Measurements from ENCODE around the gene EFCAB12. TPM values are rescaled to one million over a fixed set of nuclear protein-coding genes. Genes with fewer than 3 reads are reported as not detected.

Gene EFCAB12
- polyA plus RNA-seq, 4 donors = 0.04 to 0.89 (median 0.47) TPM

DNA sequence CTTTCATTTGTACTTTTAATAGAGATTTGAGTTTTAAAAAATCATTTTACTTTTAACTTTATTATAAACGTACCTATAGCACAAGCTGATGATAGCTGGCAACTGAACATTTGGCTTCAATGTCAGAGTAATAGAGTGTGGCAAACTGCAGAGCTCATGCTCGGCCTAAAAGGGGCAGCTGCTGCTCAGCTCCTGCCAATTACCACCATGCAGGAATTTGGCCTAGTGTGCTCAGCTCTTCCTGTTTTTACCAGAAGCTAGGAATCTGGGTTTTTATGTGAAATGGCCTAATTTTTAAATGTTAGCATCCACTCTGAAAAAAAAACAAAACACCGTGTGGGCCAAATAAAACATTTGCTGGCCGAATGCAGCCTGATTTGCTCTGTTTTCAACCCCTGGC lies 13.3 kb upstream of the EFCAB12 start:
- 38 to 69% (median 61%) methylated on average over 4 of the region's 4 CpGs for WGBS, 3 donors
- Histone ChIP-seq H3K36me3 (ENCODE audit: control insufficient read depth in 3 of 3, insufficient read depth in 2 of 3, low read depth in 1 of 3, low read length in 3 of 3) (peaks cover 0 to 5% (median 4%) of the 10 kb centered on the region in 3 donors), H3K4me3 (ENCODE audit: low read depth in 1 of 3, low read length in 3 of 3) (no peak overlapping the region), H3K4me1 (ENCODE audit: control insufficient read depth in 3 of 3, insufficient read depth in 2 of 3, low read depth in 1 of 3, low read length in 2 of 3) (peaks cover 3 to 10% (median 6%) of the 10 kb centered on the region in 3 donors), H3K27me3 (ENCODE audit: control insufficient read depth in 3 of 3, insufficient read depth in 3 of 3, low read length in 3 of 3) (no peaks in the 10 kb centered on the region), H3K9me3 (ENCODE audit: control insufficient read depth in 2 of 2, insufficient read depth in 1 of 2, low read depth in 1 of 2, low read length in 1 of 2) (no peaks in the 10 kb centered on the region), H3K27ac (ENCODE audit: low read depth in 1 of 3, low read length in 2 of 3) (peak overlapping the region in 1 of 3 donors; percentile 3)
- no peak for FAIRE-seq
- DNase-seq = no peak

DNA sequence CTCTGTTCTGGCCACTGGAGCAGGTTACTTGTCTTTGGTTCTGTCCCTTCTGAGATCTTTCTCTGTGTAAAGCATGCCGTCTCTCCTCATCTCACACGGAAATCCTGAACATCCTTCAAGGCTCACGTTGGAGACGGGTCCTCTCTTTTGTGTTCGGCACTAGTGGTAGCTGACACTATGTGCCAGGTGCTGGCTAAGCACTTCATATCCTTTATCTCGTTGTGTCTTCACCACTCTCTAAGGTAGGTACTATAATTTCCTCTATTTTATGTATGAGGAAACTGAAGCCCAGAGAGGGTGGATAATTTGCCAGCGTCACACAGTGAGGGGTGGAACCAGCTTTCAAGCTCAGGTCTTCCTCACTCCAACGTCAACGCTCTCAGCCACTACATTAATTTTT lies 12.8 kb upstream of the EFCAB12 start:
- Histone ChIP-seq H3K4me3 (ENCODE audit: low read depth in 1 of 3, low read length in 3 of 3) (peak overlapping the region in 2 of 3 donors; percentile 26 to 96), H3K27me3 (ENCODE audit: control insufficient read depth in 3 of 3, insufficient read depth in 3 of 3, low read length in 3 of 3) (no peaks in the 10 kb centered on the region), H3K27ac (ENCODE audit: low read depth in 1 of 3, low read length in 2 of 3) (peak overlapping the region; percentile 79 to 92 (median 89)), H3K4me1 (ENCODE audit: control insufficient read depth in 3 of 3, insufficient read depth in 2 of 3, low read depth in 1 of 3, low read length in 2 of 3) (peaks cover 3 to 10% (median 6%) of the 10 kb centered on the region in 3 donors), H3K36me3 (ENCODE audit: control insufficient read depth in 3 of 3, insufficient read depth in 2 of 3, low read depth in 1 of 3, low read length in 3 of 3) (peaks cover 0 to 7% (median 4%) of the 10 kb centered on the region in 3 donors), H3K9me3 (ENCODE audit: control insufficient read depth in 2 of 2, insufficient read depth in 1 of 2, low read depth in 1 of 2, low read length in 1 of 2) (no peaks in the 10 kb centered on the region)
- DNase-seq = no peak
- FAIRE-seq = no peak
- WGBS, 3 donors = 32 to 43% (median 37%) methylated on average over 9 of the region's 9 CpGs

DNA sequence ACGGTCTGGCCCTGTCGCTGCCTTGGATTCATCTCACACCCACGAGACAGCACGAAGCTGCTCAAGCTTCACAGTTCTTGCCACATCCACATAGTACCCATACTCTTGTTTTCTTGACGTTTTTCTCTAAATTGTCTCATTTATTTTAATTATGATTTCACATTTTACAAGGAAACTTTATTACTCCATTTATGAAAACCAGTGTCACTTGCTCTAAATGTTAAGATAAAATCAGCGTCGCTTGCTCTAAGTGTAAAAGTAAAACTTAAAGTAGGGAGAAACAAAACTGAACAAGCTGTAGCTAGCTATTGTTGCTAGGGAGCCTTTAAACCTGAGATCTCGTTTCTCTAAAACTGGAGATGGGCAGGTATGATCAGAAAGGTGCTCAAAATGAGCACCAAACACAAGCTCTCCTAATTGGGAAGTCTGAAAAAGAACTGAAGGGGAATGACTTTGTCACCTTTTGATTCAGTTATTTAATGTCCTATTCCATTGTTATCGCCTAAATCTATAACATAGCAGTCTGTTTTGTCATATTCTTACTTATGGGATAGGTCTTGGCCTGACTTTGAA lies 12.3 kb upstream of the EFCAB12 start:
- Histone ChIP-seq H3K36me3 (ENCODE audit: control insufficient read depth in 3 of 3, insufficient read depth in 2 of 3, low read depth in 1 of 3, low read length in 3 of 3) (peaks cover 2 to 7% (median 7%) of the 10 kb centered on the region in 3 donors), H3K9me3 (ENCODE audit: control insufficient read depth in 2 of 2, insufficient read depth in 1 of 2, low read depth in 1 of 2, low read length in 1 of 2) (no peaks in the 10 kb centered on the region), H3K4me3 (ENCODE audit: low read depth in 1 of 3, low read length in 3 of 3) (peak overlapping the region; percentile 54 to 96 (median 79)), H3K27ac (ENCODE audit: low read depth in 1 of 3, low read length in 2 of 3) (peak overlapping the region; percentile 79 to 92 (median 89)), H3K4me1 (ENCODE audit: control insufficient read depth in 3 of 3, insufficient read depth in 2 of 3, low read depth in 1 of 3, low read length in 2 of 3) (peaks cover 3 to 10% (median 8%) of the 10 kb centered on the region in 3 donors), H3K27me3 (ENCODE audit: control insufficient read depth in 3 of 3, insufficient read depth in 3 of 3, low read length in 3 of 3) (no peaks in the 10 kb centered on the region)
- FAIRE-seq (no peak), DNase-seq (no peak)
- WGBS, 3 donors = 4 to 7% (median 6%) methylated on average over 9 of the region's 9 CpGs

DNA sequence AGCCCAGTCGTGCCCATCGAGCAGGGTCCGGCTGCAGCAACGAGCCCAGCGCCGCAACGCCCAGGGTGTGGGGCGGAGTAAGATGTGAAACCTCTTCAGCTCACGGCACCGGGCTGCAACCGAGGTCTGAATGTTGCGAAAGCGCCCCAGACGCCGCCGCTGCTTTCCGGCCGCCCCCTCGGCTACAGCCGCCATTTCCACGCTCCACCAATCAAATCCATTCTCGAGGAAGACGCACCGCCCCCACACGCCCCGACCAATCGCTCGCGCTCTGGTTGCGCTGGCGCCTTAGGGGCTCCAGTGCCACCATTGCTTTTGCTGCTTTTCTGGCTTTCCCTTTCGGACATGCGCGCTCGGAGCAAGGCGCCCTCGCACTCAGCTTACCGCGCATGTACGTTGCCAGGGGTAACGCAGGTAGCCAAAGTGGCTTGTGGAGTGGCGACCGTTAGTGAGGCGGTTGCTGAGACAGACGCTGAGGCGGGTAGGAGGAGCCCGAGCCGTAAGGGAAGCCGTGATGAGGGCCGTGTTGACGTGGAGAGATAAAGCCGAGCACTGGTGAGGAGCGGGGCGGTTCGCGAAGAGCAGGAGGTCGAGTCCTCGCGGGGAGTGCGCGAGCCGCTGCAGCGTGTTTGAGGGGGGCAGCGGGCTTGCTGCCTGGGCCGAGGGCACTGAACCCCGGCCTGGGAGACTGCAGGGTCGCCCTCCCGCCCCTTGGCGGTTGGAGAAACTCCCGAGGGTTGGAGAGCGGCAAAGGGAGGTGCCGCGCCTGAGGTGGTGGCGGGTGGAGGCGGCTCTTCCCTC lies 11.6 kb upstream of the EFCAB12 start, which contains the start of the genes IFT122 and MBD4:
IFT122 (plus strand) TSS at position 408 of the 801 bp plus-strand sequence; CDS start at position 515, 107 bp downstream.
MBD4 (minus strand) TSS at position 132 of the 801 bp plus-strand sequence; CDS start at position 17, 115 bp downstream.
- H3K36me3 ChIP-seq (ENCODE audit: control insufficient read depth in 3 of 3, insufficient read depth in 2 of 3, low read depth in 1 of 3, low read length in 3 of 3) = peaks cover 2 to 7% (median 7%) of the 10 kb centered on the region in 3 donors
- no peaks in the 10 kb centered on the region for H3K27me3 ChIP-seq (ENCODE audit: control insufficient read depth in 3 of 3, insufficient read depth in 3 of 3, low read length in 3 of 3)
- DNase-seq (peak; percentile 99 to 100), FAIRE-seq (peak; percentile 70)
- peak within 1 kb of the TSS; percentile 54 to 96 (median 79) for H3K4me3 ChIP-seq (ENCODE audit: low read depth in 1 of 3, low read length in 3 of 3)
- H3K27ac ChIP-seq (ENCODE audit: low read depth in 1 of 3, low read length in 2 of 3) = peak within 1 kb of the TSS; percentile 79 to 92 (median 89)
- H3K9me3 ChIP-seq (ENCODE audit: control insufficient read depth in 2 of 2, insufficient read depth in 1 of 2, low read depth in 1 of 2, low read length in 1 of 2) = no peaks in the 10 kb centered on the region
- 0 to 1% (median 1%) methylated on average over 67 to 75 of the region's 75 CpGs for WGBS, 3 donors
- peaks cover 3 to 10% (median 8%) of the 10 kb centered on the region in 3 donors for H3K4me1 ChIP-seq (ENCODE audit: control insufficient read depth in 3 of 3, insufficient read depth in 2 of 3, low read depth in 1 of 3, low read length in 2 of 3)

DNA sequence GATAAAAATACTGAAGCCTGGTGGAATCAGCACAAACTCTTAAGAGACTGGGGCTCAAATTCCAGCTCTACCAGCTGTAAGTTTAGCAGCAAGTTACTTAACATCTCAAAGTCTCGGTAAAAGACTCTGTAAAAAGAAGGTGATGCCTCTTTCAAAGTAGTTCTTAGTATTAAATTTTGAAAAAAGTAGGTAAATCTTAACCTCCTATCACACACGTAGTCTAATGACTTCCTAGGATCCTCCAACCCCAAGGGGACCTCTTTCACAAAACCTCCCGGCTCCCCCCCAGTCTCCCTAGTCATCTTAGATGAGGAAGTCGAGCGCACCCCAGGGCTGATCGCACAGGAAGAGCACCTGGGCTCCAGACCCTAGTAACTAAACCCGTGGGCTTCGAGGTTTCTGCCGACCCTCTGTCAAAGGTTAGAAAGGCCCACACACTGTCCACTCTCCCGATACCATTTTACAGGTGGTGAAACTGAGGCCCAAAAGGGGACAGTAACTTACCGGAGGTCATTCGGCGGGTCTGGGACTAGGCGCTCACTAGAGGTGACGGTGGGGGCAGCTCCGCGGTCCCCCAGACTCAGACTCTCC lies 10.9 kb upstream of the EFCAB12 start:
- DNase-seq (peak in 1 of 2 donors; percentile 49), FAIRE-seq (no peak)
- 0 to 1% (median 0%) methylated on average over 16 to 17 of the region's 17 CpGs for WGBS, 3 donors
- Histone ChIP-seq H3K36me3 (ENCODE audit: control insufficient read depth in 3 of 3, insufficient read depth in 2 of 3, low read depth in 1 of 3, low read length in 3 of 3) (peaks cover 2 to 7% (median 7%) of the 10 kb centered on the region in 3 donors), H3K4me3 (ENCODE audit: low read depth in 1 of 3, low read length in 3 of 3) (peak overlapping the region; percentile 52 to 96 (median 79)), H3K9me3 (ENCODE audit: control insufficient read depth in 2 of 2, insufficient read depth in 1 of 2, low read depth in 1 of 2, low read length in 1 of 2) (no peaks in the 10 kb centered on the region), H3K4me1 (ENCODE audit: control insufficient read depth in 3 of 3, insufficient read depth in 2 of 3, low read depth in 1 of 3, low read length in 2 of 3) (peaks cover 3 to 10% (median 8%) of the 10 kb centered on the region in 3 donors), H3K27ac (ENCODE audit: low read depth in 1 of 3, low read length in 2 of 3) (peak overlapping the region; percentile 79 to 86 (median 79)), H3K27me3 (ENCODE audit: control insufficient read depth in 3 of 3, insufficient read depth in 3 of 3, low read length in 3 of 3) (no peaks in the 10 kb centered on the region)

DNA sequence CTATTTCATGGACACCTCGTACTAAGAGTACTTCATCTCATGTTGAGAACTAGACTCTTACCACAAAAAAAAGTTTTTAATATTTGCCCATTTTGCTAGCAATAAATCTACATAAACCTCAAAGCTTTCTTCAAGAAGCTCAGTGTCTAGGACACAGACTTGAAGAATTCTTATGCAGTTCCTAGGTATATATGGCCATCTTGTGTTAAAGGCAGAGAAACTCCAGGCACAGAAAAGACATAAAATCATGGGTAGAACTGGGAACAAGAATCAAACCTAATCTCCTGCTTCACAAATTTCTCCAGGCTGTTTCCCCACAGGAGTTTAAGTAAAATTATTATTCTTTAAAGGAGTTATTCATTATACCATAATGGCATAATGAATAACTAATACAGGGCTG lies 6.9 kb upstream of the EFCAB12 start:
- DNase-seq (no peak), FAIRE-seq (no peak)
- no peak overlapping the region for H3K27ac ChIP-seq (ENCODE audit: low read depth in 1 of 3, low read length in 2 of 3)
- no peak overlapping the region for H3K4me3 ChIP-seq (ENCODE audit: low read depth in 1 of 3, low read length in 3 of 3)
- peaks cover 12 to 16% (median 13%) of the 10 kb centered on the region in 3 donors for H3K36me3 ChIP-seq (ENCODE audit: control insufficient read depth in 3 of 3, insufficient read depth in 2 of 3, low read depth in 1 of 3, low read length in 3 of 3)
- 71 to 81% (median 75%) methylated on average over 1 of the region's 1 CpG for WGBS, 3 donors
- no peaks in the 10 kb centered on the region for H3K27me3 ChIP-seq (ENCODE audit: control insufficient read depth in 3 of 3, insufficient read depth in 3 of 3, low read length in 3 of 3)
- peaks cover 0 to 5% (median 0%) of the 10 kb centered on the region in 3 donors for H3K4me1 ChIP-seq (ENCODE audit: control insufficient read depth in 3 of 3, insufficient read depth in 2 of 3, low read depth in 1 of 3, low read length in 2 of 3)
- H3K9me3 ChIP-seq (ENCODE audit: control insufficient read depth in 2 of 2, insufficient read depth in 1 of 2, low read depth in 1 of 2, low read length in 1 of 2) = no peaks in the 10 kb centered on the region

DNA sequence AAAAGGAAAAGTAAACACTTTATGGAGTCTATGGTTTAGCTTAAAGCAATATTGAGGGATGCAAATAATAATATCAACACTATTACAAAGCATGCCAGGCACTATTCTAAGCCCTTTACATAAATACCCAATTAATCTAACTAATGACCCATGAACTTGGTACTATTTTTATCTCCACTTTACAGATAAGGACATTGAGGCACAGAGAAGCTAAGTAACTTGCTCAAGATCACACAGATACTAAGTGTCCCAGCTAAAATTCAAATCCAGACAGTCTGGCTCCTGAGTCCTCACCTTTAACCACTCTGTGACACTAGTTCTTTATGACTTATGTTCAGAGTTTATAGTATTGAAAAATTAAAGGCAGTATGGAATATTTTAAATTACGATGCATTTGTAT lies 5.7 kb upstream of the EFCAB12 start:
- peaks cover 12 to 19% (median 13%) of the 10 kb centered on the region in 3 donors for H3K36me3 ChIP-seq (ENCODE audit: control insufficient read depth in 3 of 3, insufficient read depth in 2 of 3, low read depth in 1 of 3, low read length in 3 of 3)
- H3K27ac ChIP-seq (ENCODE audit: low read depth in 1 of 3, low read length in 2 of 3) = peak overlapping the region in 1 of 3 donors; percentile 33
- no peaks in the 10 kb centered on the region for H3K9me3 ChIP-seq (ENCODE audit: control insufficient read depth in 2 of 2, insufficient read depth in 1 of 2, low read depth in 1 of 2, low read length in 1 of 2)
- FAIRE-seq (no peak), DNase-seq (peak in 1 of 2 donors; percentile 62)
- H3K27me3 ChIP-seq (ENCODE audit: control insufficient read depth in 3 of 3, insufficient read depth in 3 of 3, low read length in 3 of 3) = no peaks in the 10 kb centered on the region
- 96 to 100% (median 98%) methylated on average over 1 of the region's 1 CpG for WGBS, 3 donors
- peaks cover 0 to 5% (median 0%) of the 10 kb centered on the region in 3 donors for H3K4me1 ChIP-seq (ENCODE audit: control insufficient read depth in 3 of 3, insufficient read depth in 2 of 3, low read depth in 1 of 3, low read length in 2 of 3)
- H3K4me3 ChIP-seq (ENCODE audit: low read depth in 1 of 3, low read length in 3 of 3) = no peak overlapping the region

DNA sequence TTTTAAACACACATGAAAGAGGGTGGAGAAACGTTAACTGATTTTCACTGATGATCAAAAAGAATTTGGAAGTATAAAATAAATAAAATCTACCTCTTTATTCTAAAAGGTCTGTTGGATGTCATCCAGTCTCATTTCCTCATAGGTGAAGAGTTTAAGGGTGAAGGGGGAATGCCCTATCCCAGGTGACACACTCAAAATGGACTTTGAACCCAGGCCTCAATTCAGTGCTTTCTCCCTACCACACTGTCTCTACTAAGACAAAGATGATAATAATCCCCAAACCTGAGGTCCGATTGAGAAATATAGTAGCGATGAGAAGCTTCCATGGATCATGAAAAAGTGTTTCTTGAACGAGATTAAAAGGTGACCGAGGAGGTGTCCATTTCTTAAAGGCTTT lies 5.1 kb upstream of the EFCAB12 start:
- H3K4me1 ChIP-seq (ENCODE audit: control insufficient read depth in 3 of 3, insufficient read depth in 2 of 3, low read depth in 1 of 3, low read length in 2 of 3) = peaks cover 0 to 4% (median 3%) of the 10 kb centered on the region in 3 donors
- DNase-seq (peak; percentile 58 to 66), FAIRE-seq (no peak)
- H3K27me3 ChIP-seq (ENCODE audit: control insufficient read depth in 3 of 3, insufficient read depth in 3 of 3, low read length in 3 of 3) = no peaks in the 10 kb centered on the region
- WGBS, 3 donors = 54 to 85% (median 71%) methylated on average over 5 of the region's 5 CpGs
- no peak overlapping the region for H3K4me3 ChIP-seq (ENCODE audit: low read depth in 1 of 3, low read length in 3 of 3)
- H3K9me3 ChIP-seq (ENCODE audit: control insufficient read depth in 2 of 2, insufficient read depth in 1 of 2, low read depth in 1 of 2, low read length in 1 of 2) = no peaks in the 10 kb centered on the region
- peaks cover 12 to 19% (median 13%) of the 10 kb centered on the region in 3 donors for H3K36me3 ChIP-seq (ENCODE audit: control insufficient read depth in 3 of 3, insufficient read depth in 2 of 3, low read depth in 1 of 3, low read length in 3 of 3)
- peak overlapping the region in 2 of 3 donors; percentile 33 to 55 for H3K27ac ChIP-seq (ENCODE audit: low read depth in 1 of 3, low read length in 2 of 3)

Measured in small intestine (tissue), 7 donors.